HepG2 (cell line): ENCODE results near the gene KIFAP3. TPM values are rescaled to one million over a fixed set of nuclear protein-coding genes. Genes with fewer than 3 reads are reported as not detected.
A peak's percentile ranks its signal among the peaks of the same experiment; 100 is the strongest.

Experiments
- BCL3 ChIP-seq: sonication (generic); formaldehyde crosslinking; IDR thresholded peaks from 2 replicates; pipeline ENCODE4 v1.5.1; 2020; ENCODE audit warnings: mild to moderate bottlenecking, missing genetic modification reagents, moderate library complexity
- FOXK2 ChIP-seq: fragments of 450-650 bp; IDR thresholded peaks from 2 replicates; pipeline ENCODE4 v1.6.1; 2016
- FUBP1 ChIP-seq: sonication (generic); formaldehyde crosslinking; IDR thresholded peaks from 2 replicates; pipeline ENCODE4 v1.5.1; 2020; ENCODE audit warnings: missing genetic modification reagents, mild to moderate bottlenecking, borderline replicate concordance
- GZF1 ChIP-seq: sonication (generic); formaldehyde crosslinking; IDR thresholded peaks from 2 replicates; pipeline ENCODE4 v1.5.1; 2020; ENCODE audit warnings: mild to moderate bottlenecking, missing genetic modification reagents
- HOMEZ ChIP-seq: IDR thresholded peaks from 2 replicates; pipeline ENCODE4 v1.6.1; 2016; ENCODE audit warnings: low read depth
- KLF16 ChIP-seq, 2 experiments: sonication (generic) in 1 of 2; formaldehyde crosslinking in 1 of 2; IDR thresholded peaks; 2 replicates each; pipeline versions ENCODE4 v1.6.1 to v1.8.0; 2016 to 2023; ENCODE audit warnings: missing genetic modification reagents in 2 of 2, missing compliant biosample characterization in 1 of 2
- PCBP1 ChIP-seq: fragments of 200-400 bp; formaldehyde crosslinking; IDR thresholded peaks from 2 replicates; pipeline ENCODE4 v1.6.1; 2017; ENCODE audit warnings: mild to moderate bottlenecking, low read depth, low read length, borderline replicate concordance
- POLR2A ChIP-seq, 2 experiments: IDR thresholded peaks; 2 replicates each; pipeline ENCODE4 v1.6.1; 2011; ENCODE audit warnings: low read depth in 2 of 2, low read length in 2 of 2, mild to moderate bottlenecking in 1 of 2, moderate library complexity in 1 of 2; ENCODE audit not compliant: insufficient read depth in 1 of 2
- SMARCC2 ChIP-seq: fragments of 450-650 bp; IDR thresholded peaks from 2 replicates; pipeline ENCODE4 v1.6.1; 2017; ENCODE audit warnings: antibody characterized with exemption, mild to moderate bottlenecking
- TMF1 ChIP-seq: sonication (generic); formaldehyde crosslinking; IDR thresholded peaks from 2 replicates; pipeline ENCODE4 v1.8.1; 2022; ENCODE audit warnings: low read depth, missing genetic modification reagents
- ZBTB44 ChIP-seq: sonication (generic); formaldehyde crosslinking; IDR thresholded peaks from 2 replicates; pipeline ENCODE4 v1.4.0; 2020; ENCODE audit warnings: missing genetic modification reagents
- ZNF333 ChIP-seq: sonication (generic); formaldehyde crosslinking; IDR thresholded peaks from 2 replicates; pipeline ENCODE4 v1.4.0; 2020; ENCODE audit warnings: mild to moderate bottlenecking, missing genetic modification reagents, borderline replicate concordance
- ZNF512 ChIP-seq: sonication (generic); formaldehyde crosslinking; IDR thresholded peaks from 2 replicates; pipeline ENCODE4 v1.4.0; 2020; ENCODE audit warnings: mild to moderate bottlenecking, missing genetic modification reagents
- ZNF761 ChIP-seq: sonication (generic); formaldehyde crosslinking; conservative IDR thresholded peaks from 2 replicates; pipeline ENCODE4 v1.4.0; 2020; ENCODE audit warnings: mild to moderate bottlenecking, missing genetic modification reagents
- ZSCAN25 ChIP-seq: sonication (generic); formaldehyde crosslinking; IDR thresholded peaks from 2 replicates; pipeline ENCODE4 v1.8.0; 2022; ENCODE audit warnings: mild to moderate bottlenecking, missing genetic modification reagents
- polyA plus RNA-seq, 8 experiments: library from polyadenylated mRNA; depleted of rRNA in 3 of 8; stranded (reverse) in 7 of 8; unstranded in 1 of 8; fragments of >200 nt; fragmentation: Illumina TruSeq in 4 of 8; extraction: Trizol in 4 of 8; gene quantifications; 2 replicates each; pipeline versions ENCODE4 v1.2.1 to v1.2.3, GENCODE V29; 2011 to 2016; ENCODE audit warnings: low read depth in 4 of 8, missing spikeins in 1 of 8, mixed read lengths in 1 of 8; ENCODE audit not compliant: insufficient read depth in 1 of 8
- total RNA-seq, 5 experiments: library from RNA; depleted of rRNA; stranded (reverse); fragments of >200 nt; fragmentation: Illumina TruSeq; extraction: Trizol; gene quantifications; 2 replicates each; pipeline ENCODE4 v1.2.3, GENCODE V29; 2016; ENCODE audit warnings: low read depth in 1 of 5
- TF ChIP-seq, protein P1 (sequence below): sonication (generic); formaldehyde crosslinking; IDR thresholded peaks from 2 replicates; pipeline ENCODE4 v1.5.0; 2020; ENCODE audit warnings: missing genetic modification reagents
- TF ChIP-seq, protein P2 (sequence below): sonication (generic); formaldehyde crosslinking; IDR thresholded peaks from 2 replicates; pipeline ENCODE4 v1.8.0; 2022; ENCODE audit warnings: missing genetic modification reagents, mild to moderate bottlenecking, inconsistent platforms, borderline replicate concordance
- TF ChIP-seq, protein P3 (sequence below): sonication (generic); formaldehyde crosslinking; IDR thresholded peaks from 2 replicates; pipeline ENCODE4 v1.5.0; 2020; ENCODE audit warnings: missing genetic modification reagents, mild to moderate bottlenecking, borderline replicate concordance

Gene KIFAP3
- total and polyA plus RNA-seq, 2 of the 13 experiments (the other 11 are each of a cell fraction or from before 2014, with no cell fraction given), result 3.4 to 10.0 TPM

- TF ChIP-seq BCL3 (peak; percentile 38; the same call in 1 of the 2 replicates), ZSCAN25 (0 out of 2 replicates have a peak, but pooled peaks have one; percentile 44), FUBP1 (CRISPR knock-in tag) (no peak), ZNF761 (CRISPR knock-in tag) (no peak), POLR2A (IDR thresholded peaks at IDR 0.05; ENCODE audit: insufficient read depth in 1 of 2, low read depth in 2 of 2, low read length in 2 of 2) (peak; percentile 82 to 83), ZNF512 (CRISPR knock-in tag) (no peak), ZNF333 (CRISPR knock-in tag) (no peak), SMARCC2 (no peak), KLF16 (CRISPR knock-in tag; IDR thresholded peaks at IDR 0.05) (peak in 1 of 2 experiments; percentile 76; a peak in 2 of 4 replicates), GZF1 (CRISPR knock-in tag) (no peak), FOXK2 (no peak), TMF1 (no peak), ZBTB44 (CRISPR knock-in tag) (no peak), PCBP1 (no peak), HOMEZ (CRISPR knock-in tag) (peak; percentile 60; the same call in 1 of the 2 replicates)
- TF ChIP-seq, protein P1, sequence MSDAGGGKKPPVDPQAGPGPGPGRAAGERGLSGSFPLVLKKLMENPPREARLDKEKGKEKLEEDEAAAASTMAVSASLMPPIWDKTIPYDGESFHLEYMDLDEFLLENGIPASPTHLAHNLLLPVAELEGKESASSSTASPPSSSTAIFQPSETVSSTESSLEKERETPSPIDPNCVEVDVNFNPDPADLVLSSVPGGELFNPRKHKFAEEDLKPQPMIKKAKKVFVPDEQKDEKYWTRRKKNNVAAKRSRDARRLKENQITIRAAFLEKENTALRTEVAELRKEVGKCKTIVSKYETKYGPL (CRISPR knock-in tag), result no peak
- TF ChIP-seq, protein P2, sequence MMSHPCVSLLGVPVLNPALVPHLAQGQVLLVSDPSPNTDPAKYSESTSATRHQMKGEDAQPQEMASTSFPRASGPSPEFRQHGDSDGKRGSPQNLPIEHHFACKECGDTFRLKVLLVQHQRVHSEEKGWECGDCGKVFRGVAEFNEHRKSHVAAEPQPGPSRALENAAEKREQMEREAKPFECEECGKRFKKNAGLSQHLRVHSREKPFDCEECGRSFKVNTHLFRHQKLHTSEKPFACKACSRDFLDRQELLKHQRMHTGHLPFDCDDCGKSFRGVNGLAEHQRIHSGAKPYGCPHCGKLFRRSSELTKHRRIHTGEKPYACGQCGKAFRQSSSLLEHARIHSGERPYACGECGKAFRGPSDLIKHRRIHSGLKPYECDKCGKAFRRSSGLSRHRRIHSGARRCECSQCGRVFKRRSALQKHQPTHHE (CRISPR knock-in tag), result no peak
- TF ChIP-seq, protein P3, sequence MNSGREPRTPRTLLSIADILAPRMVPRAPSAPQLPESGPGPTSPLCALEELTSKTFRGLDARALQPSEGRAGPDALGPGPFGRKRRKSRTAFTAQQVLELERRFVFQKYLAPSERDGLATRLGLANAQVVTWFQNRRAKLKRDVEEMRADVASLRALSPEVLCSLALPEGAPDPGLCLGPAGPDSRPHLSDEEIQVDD, result no peak
Measured at GRCh38 chr1:169893645-169894423, 180.7 kb downstream of the KIFAP3 start, which contains the start of gene SCYL3 (continued).
